Suppressor macrophage treated with lipopolysaccharide for 1 hour (primary cell): ENCODE results near the gene JARID2.

ENCODE experiments used
- DNase-seq, 3 donors: peaks; one replicate each; pipeline ENCODE4 v3.0.0-alpha.2; 2020 to 2022

The JARID2 gene

DNA sequence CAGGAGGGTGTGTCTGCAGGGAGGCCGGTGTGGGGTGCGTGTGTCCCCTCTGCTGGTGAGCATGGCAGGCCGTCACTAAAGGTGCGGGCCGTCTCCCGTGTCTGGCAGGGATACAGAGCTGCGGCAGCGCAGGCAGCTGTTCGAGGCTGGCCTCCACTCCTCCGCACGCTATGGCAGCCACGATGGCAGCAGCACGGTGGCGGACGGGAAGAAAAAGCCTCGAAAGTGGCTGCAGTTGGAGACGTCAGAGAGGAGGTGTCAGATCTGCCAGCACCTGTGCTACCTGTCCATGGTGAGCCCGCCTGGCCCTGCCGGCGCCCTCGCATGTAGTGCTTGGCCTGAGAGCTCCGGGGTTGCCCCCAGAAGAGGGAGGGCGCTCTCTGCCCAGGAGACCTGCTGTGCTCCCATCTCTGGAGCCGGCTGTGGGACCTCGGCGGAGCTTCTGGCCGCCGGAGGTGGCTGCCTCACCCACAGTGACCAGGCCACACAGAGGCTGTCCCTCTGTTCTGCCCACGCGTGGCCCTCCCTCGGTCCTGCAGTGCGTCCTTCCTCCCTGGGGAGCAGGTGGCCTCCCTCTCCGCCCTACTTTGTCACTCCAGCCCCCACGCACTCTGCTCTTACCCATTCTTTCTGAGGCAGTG lies 267.4 kb downstream of the JARID2 start:
- DNase-seq, result no peak

DNA sequence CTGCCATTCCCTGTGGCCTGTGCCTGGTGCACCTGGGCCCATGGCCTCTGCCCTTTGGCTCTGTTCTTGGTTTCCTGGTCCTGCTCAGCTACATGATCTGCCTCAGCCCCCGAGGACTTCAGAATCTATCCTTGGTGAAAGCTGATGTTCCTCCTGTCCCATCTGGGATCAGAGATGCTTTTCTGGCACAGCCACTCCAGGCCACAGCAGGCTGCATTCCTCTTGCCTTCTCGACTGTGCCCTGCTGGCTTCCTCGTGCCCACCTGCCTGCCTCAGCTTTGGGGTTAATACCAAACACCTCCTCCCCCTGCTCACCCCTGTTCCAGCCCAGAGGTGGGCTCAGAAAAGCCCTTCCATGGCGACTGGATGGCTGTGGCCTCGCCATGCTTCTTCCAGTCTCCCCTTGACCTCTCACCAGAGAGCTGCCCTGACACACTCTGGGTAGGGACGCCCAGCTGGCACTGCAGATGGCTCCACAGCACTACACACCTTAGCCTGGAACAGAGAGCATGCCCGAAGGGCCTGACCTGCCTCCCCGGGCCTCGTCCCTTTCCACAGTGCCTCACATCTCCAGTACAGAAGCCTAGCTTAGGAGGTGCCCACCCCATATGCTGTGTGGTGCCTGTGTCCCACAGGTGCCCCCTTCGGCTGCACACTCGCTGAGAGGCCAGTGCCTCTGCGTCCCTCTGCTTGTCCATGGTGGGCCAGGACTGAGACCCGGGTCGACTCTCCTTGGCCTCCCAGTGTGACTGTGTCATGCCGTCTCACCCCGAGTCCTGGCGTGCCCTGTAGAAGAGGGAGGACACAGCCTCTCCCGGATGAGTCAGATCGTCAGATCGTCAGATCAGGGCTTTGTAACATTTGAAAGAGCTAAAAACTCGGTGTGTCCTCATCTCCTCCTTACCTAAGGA lies 268.2 kb downstream of the JARID2 start:
- DNase-seq, result no peak

DNA sequence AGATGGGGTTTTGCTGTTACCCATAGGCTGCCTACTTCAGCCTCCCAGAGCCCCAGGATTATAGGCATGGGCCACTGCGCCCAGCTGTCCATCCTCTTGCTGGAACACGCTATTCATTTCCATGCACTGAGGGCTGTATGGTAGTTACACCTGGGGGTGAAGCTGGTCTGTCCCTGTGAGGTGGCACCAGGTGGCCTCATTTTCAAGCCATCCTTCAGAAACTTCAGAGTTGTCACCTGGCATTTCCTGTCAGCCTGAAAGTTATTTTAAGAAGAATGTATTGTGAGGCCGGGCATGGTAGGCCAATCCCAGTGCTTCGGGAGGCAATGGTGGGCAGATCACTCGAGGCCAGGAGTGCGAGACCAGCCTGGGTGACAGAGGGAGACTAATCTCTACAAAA lies 269.4 kb downstream of the JARID2 start:
- no peak for DNase-seq

DNA sequence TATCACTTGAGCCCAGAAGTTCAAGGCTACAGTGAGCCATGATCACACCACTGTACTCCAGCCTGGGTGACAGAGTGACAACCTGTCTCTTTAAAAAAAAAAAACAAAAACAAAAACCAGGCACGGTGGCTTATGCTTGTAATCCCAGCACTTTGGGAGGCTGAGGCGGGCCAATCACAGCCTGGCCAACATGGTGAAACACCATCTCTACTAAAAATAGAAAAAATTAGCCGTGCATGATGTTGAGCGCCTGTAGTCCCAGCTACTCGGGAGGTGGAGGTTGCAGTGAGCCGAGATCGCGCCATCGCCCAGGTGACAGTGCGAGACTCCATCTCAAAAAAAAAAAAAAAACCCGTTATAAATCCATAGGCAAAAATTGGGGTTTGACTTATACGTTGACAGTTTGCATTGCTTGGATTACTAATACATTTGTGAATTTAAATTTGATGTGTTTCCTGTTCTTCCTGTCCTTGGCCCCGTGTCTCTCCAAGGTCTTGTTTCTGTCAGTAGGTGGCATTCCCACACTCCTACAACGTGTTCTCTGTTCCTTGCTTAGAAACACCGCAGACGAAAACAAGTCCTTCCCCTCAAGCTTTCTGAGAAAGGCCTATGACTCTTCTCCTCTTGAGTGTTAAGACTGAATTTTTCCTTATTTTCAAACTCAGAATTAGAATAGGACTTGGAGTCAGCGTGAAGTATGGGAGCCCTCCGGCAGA lies 269.9 kb downstream of the JARID2 start:
- no peak for DNase-seq

DNA sequence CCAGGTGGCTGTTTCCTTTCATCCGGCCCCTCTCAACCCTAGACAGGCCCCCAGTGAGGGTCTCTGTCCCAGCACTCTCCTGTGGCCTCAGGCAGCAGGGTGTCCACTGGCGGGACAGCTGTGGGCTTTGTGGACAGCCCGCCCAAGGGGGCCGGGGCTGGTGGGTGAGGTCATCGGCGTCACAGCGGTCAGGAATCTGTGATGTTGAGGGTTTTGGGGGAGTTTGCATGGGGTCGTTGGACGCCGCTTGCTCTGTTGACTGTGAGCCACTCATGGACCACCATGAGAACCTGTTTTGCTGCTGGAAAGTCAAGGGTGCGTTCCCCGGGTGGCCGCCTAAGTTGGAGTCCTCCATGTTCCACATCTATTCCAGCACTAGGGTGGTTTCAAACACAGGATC lies 270.5 kb downstream of the JARID2 start:
- no peak for DNase-seq

DNA sequence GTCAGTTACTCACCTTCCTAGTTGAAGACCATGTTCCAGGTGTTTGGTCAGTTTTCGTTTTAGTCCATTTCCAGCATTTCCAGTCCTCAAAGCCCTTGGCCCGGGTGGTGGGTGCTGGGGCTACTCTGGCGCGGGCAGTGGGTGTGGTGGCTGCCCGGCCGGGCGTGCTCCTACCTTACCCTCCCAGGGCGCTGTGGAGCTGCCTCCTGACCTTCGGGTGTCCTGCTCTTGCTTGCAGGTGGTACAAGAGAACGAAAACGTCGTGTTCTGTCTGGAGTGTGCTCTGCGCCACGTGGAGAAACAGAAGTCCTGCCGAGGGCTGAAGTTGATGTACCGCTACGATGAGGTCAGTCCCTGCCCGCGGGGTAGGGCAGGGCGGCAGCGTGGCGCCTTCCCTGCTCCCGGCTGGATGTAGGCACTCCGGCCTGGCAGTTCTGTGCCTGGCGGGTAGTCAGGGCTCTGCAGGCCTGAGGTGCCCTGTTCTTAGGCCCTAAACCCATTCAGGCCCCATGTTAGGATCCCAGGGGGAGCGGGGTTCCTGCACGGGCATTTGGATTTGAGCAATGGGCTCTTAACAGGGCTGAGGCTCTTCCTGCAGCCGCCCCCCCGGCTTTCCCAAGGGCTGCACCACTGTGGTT lies 271.2 kb downstream of the JARID2 start:
- DNase-seq, result no peak

DNA sequence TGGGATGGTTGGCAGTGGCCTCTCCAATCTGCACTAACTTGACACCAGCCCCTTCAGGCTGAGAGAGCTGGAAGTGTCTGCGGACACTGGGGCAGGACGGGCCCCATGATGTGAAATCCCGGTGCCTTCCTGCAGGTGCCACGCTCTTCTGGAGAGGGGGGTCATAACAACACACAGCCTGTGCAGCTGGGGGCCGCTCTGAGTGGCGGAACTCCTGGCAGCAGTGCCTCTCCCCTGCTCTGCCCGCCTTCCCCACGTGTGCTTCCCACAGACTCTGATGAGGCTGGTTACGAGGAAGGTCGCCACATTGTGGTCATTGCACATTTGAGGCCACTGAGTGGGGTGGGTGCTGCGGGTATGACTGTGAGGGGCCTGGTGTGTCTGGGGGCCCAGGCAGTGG lies 271.7 kb downstream of the JARID2 start:
- no peak for DNase-seq

DNA sequence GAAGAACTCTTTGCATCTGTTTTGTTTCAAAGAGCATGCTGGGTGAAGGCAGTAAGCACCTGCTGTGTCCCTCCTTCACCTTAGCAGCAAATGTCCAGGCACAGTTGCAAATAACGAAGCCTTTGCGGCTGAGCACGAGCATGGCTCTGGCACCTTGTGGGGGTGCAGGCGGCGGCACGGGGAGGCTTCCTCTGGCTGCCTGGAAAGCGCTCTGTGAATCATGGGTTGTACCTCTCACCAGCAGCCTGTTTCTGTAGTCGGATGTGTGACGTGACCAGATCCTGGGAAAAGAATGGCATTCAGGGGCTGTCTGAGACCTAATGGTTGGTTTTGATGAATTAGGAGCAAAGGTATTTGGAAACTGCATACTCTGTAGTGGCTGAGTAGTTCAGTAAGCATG lies 272.2 kb downstream of the JARID2 start:
- no peak for DNase-seq

DNA sequence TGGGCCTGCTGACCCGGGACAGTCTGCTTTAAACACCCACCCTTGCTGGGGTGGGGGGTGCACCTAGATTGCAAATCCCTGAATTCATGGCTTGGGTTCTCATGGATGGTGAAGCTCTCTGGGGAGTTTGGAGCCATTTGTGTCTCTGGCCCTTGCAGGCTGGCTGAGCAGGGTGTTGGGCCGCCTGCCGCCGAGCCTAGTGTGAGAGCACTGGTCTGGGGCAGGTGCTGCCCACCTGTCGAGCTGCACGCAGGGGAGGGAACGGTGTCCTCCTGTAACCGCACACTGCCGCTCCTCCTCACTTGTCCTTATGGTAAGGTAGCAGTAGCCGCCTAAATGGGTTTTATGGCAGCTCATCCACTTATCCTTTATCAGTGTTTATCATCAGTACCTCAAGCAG lies 273.0 kb downstream of the JARID2 start:
- DNase-seq, result no peak

DNA sequence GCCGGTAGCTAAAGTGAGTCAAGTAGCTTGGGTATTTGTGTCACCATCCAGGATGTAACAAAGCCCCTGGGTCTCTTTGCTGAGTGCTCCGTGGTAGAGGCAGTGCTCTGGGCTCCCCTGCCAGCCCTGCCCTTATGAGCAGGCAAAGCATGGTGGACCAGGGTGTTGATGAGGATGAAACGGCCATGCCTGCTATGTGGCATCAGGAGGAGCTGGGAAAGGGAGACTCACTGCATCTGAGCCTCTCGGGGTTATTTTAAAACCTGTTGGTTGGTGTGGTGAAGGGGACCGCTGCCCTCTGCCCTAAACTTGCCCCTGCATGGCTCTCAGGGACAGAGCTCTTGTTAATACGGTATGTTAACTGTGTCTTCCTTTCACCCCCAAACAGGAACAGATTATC lies 273.8 kb downstream of the JARID2 start:
- no peak for DNase-seq

DNA sequence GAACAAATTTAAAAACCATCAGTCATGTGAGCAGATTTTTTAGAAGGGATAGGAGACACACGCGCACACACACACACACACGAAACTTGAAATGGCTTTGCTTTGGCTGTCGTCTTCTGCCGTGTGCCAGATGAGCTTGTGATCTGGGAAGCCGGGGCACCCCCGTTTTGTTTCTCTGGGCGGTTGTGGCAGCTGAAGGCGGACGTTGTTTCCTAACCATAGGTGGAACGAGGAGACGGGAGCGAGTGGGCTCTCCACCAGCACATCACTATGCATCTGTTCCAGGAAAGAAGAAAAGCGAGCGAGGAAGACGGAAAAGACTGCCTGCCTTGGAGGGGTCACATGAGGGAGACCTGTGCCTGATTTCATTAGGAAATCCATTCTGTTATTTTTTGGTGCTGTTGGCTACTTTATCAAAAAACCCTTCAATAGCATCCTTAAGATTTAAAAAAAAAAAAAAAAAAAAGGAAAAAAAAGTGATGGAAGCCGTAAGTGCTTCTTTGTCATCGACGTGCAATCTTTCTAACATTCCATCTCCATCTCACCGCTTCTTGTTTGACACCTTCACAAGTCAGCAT lies 274.8 kb downstream of the JARID2 start:
- DNase-seq, result no peak

DNA sequence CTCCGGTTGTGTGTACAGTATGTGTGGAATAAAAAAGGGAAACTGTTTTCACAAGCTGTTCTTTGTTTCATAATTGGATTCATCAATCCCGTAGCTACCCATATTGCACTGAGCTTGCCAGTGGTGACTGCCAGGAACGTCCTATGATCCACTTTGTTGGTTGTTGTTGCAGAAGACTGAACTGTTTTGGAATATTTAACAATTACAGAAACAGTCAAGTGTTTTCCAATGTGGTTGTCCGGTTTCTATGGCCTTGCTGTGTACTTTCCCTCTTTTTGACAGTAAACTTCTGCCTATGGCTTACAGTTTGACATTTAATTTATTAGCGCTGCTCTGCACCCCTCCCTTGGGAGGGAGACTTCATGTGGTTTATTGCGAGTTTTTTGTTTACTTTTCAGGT lies 275.7 kb downstream of the JARID2 start:
- peak in 2 of 3 donors; percentile 30 to 42 for DNase-seq

DNA sequence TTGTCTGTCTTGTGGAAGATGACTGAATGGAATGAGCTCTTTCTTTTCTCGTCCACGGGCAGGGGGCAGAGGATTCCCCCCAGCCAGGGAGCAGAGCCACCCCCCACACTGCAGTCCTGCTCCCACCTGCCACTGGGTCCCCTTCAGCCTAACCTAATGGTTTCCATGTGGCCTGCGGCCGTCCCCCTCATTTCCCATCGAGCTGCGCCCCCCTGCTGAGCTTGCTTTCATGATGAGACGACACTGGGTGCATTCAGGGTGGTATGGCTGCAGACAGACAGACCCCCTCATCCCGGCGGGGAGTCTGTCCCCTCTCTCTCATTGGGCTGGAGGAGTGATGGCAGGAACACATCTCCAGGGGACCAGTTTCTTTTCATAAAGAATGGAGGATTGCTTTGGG lies 276.2 kb downstream of the JARID2 start:
- DNase-seq, result no peak

DNA sequence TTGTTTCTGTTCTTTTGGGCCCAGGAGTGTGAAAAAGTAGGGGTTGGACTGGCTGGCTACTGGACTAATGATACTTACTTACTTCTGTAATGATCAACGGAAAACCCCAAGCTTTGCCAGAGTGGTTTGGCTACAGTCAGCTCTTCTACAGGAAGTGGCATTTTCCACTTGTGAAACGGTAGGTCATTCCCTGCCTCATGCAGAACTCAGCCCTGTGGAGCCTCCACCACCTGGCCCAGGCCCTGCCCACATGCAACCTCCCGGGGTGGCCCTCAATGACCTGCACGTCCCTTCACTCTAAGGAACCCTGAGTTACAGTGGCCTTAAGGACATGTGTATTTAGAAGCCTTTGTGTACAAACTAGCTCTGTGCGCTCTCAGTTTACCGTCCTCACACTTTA lies 276.6 kb downstream of the JARID2 start:
- DNase-seq, result peak; percentile 39 to 71 (median 68)

DNA sequence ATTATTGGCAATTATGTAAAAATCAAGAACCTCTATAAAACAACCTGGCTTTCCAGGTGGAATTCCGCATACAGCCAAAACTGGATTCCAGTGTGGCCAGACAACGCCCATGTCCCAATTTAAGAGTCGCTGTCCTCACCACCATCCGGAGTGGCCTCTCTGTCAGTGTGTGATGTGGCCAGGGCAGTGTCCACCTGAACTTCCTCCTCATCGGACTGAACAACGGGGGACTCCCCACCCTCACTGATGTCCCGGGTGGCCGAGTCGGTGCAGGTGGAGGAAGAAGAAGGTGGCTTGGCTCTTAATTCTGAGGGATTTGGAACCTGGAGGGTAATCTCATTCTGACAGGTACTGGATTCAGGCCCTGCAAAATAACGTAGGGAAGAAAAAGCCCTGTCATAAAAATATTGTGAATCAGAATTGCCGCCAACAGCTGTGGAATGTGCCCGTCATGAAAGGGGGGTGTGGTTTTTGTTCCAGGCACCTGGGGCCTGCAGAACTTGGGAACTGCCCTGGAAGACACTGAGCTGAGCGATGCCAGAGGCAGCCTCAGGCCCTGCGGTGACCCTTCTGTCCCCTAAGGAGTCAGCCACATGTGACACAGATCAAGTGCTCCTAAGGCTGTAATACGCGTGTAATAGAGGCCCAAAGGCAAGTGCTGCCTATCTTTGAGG lies 277.1 kb downstream of the JARID2 start:
- DNase-seq, result no peak

DNA sequence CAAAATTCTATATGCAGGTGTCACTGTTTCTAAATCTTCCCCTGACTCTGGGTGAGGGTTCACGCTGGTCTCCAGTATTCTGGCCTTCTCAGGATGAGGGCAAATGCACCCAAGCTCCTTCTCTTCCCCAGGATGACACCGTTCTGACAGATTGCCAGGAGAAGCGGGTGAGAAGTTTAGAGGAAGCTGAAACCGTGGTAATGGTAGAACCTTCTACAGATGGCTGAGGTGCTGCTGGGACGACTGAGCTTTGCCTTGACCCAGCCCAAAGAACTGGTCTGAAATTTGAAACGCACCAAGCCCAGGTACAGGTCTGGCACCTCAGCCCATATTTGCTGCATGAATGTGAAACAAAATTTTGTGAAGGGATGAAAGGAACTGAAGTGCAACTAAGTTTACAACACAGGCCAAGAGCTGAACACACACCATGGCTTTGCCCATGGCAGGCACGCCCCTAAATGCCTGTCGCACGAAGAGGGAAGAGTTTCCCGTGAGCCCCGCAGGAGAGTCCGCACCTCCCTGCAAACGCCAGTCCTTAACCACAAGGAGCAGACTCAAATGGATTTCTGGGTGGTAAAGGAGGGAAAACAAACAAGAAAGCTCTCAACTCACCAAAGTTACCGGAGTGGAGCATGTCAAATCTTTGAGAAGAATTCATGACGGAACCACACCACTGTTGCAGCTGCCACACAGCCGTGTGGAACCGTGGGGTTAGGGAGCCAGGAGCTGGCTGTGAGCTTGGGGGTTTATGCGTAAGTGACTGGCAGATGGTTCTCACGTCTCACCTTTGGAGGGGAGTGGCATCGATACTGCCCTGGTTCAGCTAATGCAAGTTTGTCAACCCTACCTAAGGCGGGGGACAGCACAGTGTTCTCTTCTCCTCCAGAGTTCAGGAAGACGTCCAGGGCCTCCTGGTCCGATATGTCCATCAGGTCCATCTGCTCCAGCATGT lies 278.1 kb downstream of the JARID2 start:
- DNase-seq, result no peak

DNA sequence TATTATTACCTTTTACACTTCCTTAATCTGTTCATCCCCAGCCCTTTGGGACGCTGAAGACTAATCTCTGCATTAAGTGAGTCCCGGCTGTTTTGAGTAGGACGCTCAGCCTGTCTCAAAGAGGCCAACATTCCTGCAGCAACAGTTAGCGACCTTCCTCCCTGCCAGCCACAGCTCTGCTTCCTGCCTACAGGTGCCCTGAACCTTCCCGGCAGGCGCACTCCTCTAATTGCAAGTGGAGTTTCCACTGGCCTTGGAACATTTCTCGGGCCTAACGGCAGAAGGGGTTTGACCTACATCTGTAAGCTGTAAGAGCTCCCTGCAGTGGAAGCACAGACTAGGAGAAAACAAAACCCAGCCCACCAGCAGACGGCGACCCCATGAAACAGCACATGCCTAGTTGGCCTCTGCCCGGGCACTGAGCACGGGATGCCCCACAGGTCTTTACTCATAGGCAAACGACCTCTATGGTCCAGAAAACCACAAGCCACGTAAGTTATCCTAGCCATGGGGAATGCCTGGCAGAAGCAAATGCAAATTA lies 279.1 kb downstream of the JARID2 start:
- DNase-seq, result no peak

DNA sequence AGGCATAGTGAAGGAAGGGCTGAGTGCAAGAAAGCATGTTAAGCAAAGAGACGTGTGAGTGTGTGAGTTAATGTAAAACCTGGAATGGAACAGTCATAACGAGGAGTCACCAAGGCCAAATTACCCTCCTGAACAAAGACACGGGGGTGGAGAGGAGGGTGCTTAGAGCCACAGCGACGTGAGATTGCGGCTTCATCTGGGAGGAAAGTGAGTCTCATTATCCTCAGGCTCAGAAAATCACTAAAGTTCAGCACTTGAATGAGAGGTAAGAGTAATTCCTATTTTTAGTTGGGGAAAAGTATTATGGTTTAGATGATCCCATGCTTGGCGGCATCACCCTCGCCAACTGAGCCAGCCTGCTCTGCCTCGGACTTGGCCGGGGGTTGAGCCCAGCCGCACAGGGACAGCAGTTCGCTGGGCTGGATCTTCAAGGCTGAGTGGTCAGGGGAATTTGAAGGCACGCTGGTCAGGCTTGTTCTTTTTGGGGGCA lies 280.4 kb downstream of the JARID2 start:
- DNase-seq, result no peak

DNA sequence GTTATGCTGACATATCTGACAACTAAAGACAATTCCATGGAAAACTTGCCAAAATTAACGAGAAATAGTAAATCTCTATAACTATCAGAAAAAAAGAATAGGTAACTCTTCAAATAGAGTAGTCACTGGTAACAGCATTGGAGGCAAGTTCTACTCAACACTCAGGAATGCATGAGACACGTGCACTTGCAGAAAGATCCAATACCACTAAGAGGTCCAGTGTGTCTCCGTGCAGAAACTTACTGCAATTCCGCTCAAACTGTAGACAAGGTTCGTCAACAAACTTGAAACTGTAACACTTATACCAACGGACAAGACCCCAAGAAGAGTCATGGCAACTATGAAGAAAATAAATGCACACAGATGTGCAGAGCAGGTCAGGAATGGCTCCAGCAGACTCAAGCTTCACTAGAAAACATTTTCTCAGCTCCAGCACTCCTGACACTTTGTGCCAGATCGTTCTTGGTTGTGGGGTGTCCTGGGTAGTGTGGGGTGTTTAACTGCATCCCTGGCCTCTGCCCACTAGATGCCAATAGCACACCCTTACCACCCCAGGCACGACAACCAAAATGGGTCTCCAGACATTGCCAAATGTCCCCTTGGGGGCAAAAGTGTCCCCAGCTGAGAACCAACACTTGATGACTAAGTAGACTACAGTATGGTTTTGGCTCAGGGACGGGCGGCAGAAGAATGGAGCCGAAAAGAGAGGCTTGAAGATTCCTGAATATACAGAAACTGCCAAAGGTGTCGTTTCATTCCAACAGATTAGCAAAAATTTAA lies 282.2 kb downstream of the JARID2 start:
- no peak for DNase-seq

DNA sequence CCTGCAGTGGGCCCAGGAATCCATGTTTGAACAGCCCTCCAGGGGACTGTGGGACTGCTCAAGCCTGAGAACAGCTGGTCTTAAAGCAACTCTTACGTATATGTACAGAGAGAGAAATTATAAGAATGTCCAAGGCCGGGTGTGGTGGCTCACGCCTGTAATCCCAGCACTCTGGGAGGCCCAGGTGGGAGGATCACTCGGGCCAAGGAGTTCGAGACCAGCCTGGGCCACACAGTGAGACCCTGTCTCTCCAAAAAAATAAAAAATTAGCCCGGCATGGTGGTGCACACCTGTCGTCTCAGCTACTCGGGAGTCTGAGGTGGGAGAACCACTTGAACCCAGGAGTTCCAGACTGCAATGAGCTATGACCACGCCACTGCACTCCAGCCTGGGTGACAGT lies 283.0 kb downstream of the JARID2 start:
- DNase-seq, result no peak
